ENCODE data around the gene ASAP2. TPM values are rescaled to one million over a fixed set of nuclear protein-coding genes. Genes with fewer than 3 reads are reported as not detected.

ASAP2 gene
- total RNA-seq, 2 experiments from 2014 or later: 0.27 TPM; not detected in 1

DNA sequence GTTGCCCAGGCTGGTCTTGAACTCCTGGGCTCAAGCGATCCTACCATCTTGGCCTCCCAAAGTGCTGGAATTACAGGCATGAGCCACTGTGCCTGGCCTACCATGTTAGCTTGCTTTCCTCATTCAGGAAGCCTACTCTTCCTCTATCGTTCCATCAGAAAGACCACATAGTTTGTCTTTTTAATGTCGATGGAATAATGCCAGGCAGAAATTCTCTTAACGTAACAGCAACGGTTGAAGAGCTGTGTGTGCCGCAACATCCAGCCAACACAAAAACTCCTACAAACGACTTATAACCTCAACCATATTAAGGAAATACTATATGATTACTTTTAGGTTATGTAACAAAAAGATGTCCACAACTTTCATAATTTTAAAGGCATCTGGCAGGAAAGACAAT lies 206.2 kb downstream of the ASAP2 start:
- Histone ChIP-seq H3K4me1 (ENCODE audit: insufficient read depth, low read length, poor library complexity, severe bottlenecking) (peaks cover 9% of the 10 kb centered on the region), H2AFZ (ENCODE audit: low read length) (no peak overlapping the region), H3K9me3 (ENCODE audit: low read length) (no peaks in the 10 kb centered on the region), H3K4me3 (ENCODE audit: low read depth, low read length, poor library complexity, severe bottlenecking) (no peak overlapping the region), H3K27ac (ENCODE audit: low read depth, low read length, poor library complexity, severe bottlenecking) (no peak overlapping the region), H3K4me2 (ENCODE audit: low read length) (no peak overlapping the region), H4K20me1 (ENCODE audit: insufficient read depth, low read length) (no peaks in the 10 kb centered on the region), H3K79me2 (ENCODE audit: insufficient read depth, low read depth, low read length) (no peaks in the 10 kb centered on the region), H3K9me2 (ENCODE audit: insufficient read depth, low read length) (no peaks in the 10 kb centered on the region), H3K36me3 (ENCODE audit: insufficient read depth, low read length) (peaks cover 78% of the 10 kb centered on the region)
- CTCF ChIA-PET (ENCODE audit: unreplicated experiment): no interaction called here
- BruUV-seq (replicated peaks): no TSS peak
- intact Hi-C loops (cut with micrococcal nuclease; ENCODE audit: unreplicated experiment): no loop called here
- no peak for DNase-seq (ENCODE audit: low spot score)
- POLR2A ChIA-PET: interaction anchor here (1.3 kb wide), 1 partner anchor 9 kb away, joined by 5 read pairs; no protein-coding TSS in a partner anchor
- TF ChIP-seq, protein P1, sequence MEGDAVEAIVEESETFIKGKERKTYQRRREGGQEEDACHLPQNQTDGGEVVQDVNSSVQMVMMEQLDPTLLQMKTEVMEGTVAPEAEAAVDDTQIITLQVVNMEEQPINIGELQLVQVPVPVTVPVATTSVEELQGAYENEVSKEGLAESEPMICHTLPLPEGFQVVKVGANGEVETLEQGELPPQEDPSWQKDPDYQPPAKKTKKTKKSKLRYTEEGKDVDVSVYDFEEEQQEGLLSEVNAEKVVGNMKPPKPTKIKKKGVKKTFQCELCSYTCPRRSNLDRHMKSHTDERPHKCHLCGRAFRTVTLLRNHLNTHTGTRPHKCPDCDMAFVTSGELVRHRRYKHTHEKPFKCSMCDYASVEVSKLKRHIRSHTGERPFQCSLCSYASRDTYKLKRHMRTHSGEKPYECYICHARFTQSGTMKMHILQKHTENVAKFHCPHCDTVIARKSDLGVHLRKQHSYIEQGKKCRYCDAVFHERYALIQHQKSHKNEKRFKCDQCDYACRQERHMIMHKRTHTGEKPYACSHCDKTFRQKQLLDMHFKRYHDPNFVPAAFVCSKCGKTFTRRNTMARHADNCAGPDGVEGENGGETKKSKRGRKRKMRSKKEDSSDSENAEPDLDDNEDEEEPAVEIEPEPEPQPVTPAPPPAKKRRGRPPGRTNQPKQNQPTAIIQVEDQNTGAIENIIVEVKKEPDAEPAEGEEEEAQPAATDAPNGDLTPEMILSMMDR (conservative IDR thresholded peaks at IDR 0.05; ENCODE audit: low read length): no peak
- no peak for TF ChIP-seq EZH2phosphoT487 (IDR thresholded peaks at IDR 0.05; ENCODE audit: borderline replicate concordance, low read depth, low read length)

DNA sequence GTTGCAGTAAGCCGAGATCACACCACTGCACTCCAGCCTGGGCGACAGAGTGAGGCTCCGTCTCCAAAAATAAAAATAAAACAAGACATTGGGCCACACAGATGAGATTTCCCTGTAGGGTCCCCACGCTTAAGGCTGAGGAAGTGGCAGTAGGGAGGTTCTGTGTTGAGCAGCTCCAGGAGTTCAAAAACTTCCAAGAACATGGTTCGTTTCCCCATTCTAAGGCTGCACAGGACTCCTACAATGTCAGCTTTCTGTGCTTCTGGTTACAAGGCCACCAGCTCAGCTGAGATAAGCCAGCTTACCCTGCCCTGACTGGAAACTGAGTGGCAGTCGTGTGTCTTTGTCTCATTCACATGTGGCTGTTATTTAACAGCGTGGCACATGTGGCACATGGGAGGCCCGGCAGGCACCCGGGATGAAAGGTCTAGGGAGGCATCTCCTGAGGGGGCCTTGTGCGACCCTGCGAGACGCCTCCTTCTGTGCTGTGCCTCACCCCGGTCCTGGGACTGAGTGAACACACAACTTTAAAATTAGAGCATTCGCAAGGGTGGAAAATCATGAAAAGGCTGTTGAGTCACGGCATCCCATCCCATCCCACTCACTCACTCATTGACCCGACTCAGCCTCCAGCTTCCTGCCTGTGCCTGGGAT lies 209.0 kb downstream of the ASAP2 start:
- Histone ChIP-seq H3K27ac (ENCODE audit: low read depth, low read length, poor library complexity, severe bottlenecking) (no peak overlapping the region), H3K9me3 (ENCODE audit: low read length) (no peaks in the 10 kb centered on the region), H3K4me2 (ENCODE audit: low read length) (no peak overlapping the region), H2AFZ (ENCODE audit: low read length) (no peak overlapping the region), H3K36me3 (ENCODE audit: insufficient read depth, low read length) (peaks cover 72% of the 10 kb centered on the region), H3K4me3 (ENCODE audit: low read depth, low read length, poor library complexity, severe bottlenecking) (no peak overlapping the region), H3K79me2 (ENCODE audit: insufficient read depth, low read depth, low read length) (peaks cover 19% of the 10 kb centered on the region; the same call in 1 of the 2 replicates), H3K9me2 (ENCODE audit: insufficient read depth, low read length) (no peaks in the 10 kb centered on the region), H3K4me1 (ENCODE audit: insufficient read depth, low read length, poor library complexity, severe bottlenecking) (peaks cover 2% of the 10 kb centered on the region), H4K20me1 (ENCODE audit: insufficient read depth, low read length) (no peaks in the 10 kb centered on the region)
- intact Hi-C loops (cut with micrococcal nuclease; ENCODE audit: unreplicated experiment): no loop called here
- DNase-seq (ENCODE audit: low spot score): no peak
- TF ChIP-seq EZH2phosphoT487 (IDR thresholded peaks at IDR 0.05; ENCODE audit: borderline replicate concordance, low read depth, low read length): no peak
- TF ChIP-seq, protein P1 (conservative IDR thresholded peaks at IDR 0.05; ENCODE audit: low read length): no peak
- CTCF ChIA-PET (ENCODE audit: unreplicated experiment): interaction anchor here (0.5 kb wide), 1 partner anchor 52 kb away, joined by 3 read pairs; no protein-coding TSS in a partner anchor
- no TSS peak for BruUV-seq (replicated peaks)
- POLR2A ChIA-PET: no interaction called here

DNA sequence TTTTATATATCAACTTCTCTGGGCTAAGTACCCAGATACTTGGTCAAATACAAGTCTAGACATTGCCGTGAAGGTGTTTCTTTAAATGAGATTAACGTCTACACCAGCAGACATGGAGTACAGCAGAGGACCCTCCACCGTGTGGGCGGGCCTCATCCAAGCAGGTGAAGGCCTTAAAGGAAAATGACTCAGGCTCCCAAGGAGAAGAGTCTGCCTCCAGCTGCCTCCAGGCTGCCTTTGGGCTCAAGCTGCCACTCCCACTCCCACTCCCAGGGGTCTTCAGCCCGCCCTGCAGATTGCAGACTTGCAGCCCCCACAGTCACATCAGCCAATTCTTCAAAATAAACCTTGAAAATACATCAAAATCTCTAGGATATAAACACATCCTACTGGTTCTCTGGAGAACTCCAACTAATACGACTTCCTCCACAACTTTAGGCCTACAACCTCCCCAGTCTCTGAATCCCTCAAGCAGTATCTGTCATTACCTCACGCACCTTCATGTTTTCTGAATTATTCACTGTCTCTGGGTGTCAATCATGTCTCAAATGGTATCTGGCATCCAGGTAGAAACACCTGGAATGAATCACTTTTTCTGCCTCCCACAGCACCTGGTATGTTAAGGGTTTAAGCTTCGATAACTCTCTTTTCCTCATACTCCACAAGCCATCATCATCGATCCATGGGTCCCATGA lies 209.8 kb downstream of the ASAP2 start:
- Histone ChIP-seq H3K4me2 (ENCODE audit: low read length) (no peak overlapping the region), H3K4me3 (ENCODE audit: low read depth, low read length, poor library complexity, severe bottlenecking) (no peak overlapping the region), H2AFZ (ENCODE audit: low read length) (no peak overlapping the region), H4K20me1 (ENCODE audit: insufficient read depth, low read length) (no peaks in the 10 kb centered on the region), H3K9me2 (ENCODE audit: insufficient read depth, low read length) (no peaks in the 10 kb centered on the region), H3K9me3 (ENCODE audit: low read length) (no peaks in the 10 kb centered on the region), H3K4me1 (ENCODE audit: insufficient read depth, low read length, poor library complexity, severe bottlenecking) (no peaks in the 10 kb centered on the region), H3K79me2 (ENCODE audit: insufficient read depth, low read depth, low read length) (peaks cover 27% of the 10 kb centered on the region; the same call in 1 of the 2 replicates), H3K27ac (ENCODE audit: low read depth, low read length, poor library complexity, severe bottlenecking) (no peak overlapping the region), H3K36me3 (ENCODE audit: insufficient read depth, low read length) (peaks cover 64% of the 10 kb centered on the region)
- no TSS peak for BruUV-seq (replicated peaks)
- intact Hi-C loops (cut with micrococcal nuclease; ENCODE audit: unreplicated experiment): no loop called here
- POLR2A ChIA-PET: no interaction called here
- no peak for TF ChIP-seq EZH2phosphoT487 (IDR thresholded peaks at IDR 0.05; ENCODE audit: borderline replicate concordance, low read depth, low read length)
- TF ChIP-seq, protein P1 (conservative IDR thresholded peaks at IDR 0.05; ENCODE audit: low read length): no peak
- CTCF ChIA-PET (ENCODE audit: unreplicated experiment): no interaction called here
- DNase-seq (ENCODE audit: low spot score): no peak
